ENCODE results near the gene RAB9A.
"Not testable (repeated sequence)": the region's sequence is repeated elsewhere in the genome, so short reads cannot be mapped to it uniquely, and the experiment has no call there.

Gene RAB9A

DNA sequence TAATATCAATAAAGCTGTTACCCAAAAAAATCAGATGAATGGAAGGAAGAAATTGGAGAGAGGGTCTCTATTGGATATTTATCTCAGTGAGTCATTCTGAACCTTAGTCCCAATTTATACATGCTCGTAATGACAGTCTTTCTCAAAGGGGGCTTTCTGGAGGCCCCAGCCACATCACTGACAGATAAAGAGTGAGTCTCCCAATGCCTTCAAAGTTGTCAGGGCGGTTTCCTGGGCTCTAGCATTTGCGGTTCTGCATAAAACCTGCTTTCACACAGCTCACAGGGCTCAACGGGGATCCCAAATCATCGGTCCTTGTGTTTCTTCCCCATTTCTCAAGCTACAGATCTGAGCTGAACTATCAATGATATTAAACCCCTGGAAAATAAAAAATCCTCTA lies 18.7 kb upstream of the RAB9A start:
- no peak for DNase-seq

DNA sequence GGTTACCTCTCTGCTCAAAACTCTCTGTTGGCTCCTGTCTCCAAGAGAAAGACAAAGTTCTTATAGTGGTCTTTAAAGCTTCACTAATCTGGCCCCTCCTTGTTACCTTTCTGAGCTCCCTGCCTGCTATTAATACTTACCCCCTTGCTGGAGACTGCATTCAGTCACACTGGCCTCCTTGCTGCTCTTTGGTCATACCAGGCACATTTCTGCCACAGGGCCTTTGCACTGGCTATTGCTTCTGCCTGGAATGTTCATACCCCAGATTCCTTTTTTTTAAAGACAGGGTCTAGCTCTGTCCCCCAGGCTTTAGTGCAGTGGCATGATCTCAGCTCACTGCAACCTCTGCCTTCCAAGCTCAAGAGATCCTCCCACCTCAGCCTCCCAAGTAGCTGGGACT lies 15.9 kb upstream of the RAB9A start:
- DNase-seq = no peak

DNA sequence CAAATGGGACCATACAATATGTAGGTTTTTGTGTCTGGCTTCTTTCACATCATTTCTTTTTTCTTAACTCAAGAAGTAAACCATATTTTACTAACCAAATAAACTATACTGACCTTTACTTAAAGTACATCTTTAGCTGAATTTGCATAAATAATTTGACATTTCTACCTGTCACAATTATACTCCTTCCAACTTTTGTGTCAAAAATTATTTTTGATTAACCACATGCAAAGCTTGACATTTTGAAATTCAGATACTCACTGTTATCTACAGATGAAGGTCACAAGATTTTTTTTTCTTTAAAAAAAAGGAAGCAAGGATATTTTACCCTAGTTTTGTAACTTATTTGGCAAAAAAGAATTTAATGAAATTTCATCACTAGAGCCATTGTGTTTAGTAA lies 12.0 kb upstream of the RAB9A start:
- no peak for DNase-seq

GRCh38 chrX:13679700-13680099 lies 9.2 kb upstream of the RAB9A start:
- DNase-seq = not testable (repeated sequence)

DNA sequence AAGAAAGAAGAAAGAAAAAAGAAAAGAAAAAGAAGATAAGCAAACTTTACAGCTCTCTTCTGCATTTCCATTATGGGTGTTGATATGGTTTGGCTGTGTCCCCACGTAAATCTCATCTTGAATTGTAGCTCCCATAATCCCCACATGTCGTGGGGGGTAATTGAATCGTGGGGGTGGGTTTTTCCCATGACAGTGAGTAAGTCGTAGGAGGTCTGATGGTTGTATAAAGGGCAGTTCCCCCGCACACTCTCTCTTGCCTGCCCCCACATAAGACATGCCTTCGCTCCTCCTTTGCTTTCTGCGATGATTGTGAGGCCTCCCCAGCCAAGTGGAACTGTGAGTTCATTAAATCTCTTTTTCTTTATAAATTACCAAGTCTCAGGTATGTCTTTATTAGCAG lies 7.3 kb upstream of the RAB9A start:
- DNase-seq = no peak

DNA sequence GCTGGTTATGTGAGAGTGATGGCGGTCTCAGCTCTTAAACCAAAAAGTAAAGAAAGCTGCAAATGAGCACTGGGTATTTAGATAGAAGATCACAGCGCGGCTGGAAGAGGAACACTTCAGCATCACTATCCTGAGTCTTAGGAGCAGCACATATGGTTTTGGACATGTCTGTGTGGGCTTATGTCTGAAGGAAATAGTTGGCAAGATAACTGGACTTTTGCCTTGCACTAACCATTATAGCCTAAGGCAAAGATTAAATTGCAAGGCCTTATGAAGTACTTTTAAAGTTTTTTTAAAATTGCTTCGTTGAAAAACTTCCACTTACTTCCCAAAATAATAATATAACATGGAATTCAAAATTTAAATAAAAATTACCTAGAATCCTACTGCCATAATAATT lies 4.6 kb upstream of the RAB9A start:
- no peak for DNase-seq

GRCh38 chrX:13685126-13685763 lies 3.7 kb upstream of the RAB9A start:
- no peak for DNase-seq

DNA sequence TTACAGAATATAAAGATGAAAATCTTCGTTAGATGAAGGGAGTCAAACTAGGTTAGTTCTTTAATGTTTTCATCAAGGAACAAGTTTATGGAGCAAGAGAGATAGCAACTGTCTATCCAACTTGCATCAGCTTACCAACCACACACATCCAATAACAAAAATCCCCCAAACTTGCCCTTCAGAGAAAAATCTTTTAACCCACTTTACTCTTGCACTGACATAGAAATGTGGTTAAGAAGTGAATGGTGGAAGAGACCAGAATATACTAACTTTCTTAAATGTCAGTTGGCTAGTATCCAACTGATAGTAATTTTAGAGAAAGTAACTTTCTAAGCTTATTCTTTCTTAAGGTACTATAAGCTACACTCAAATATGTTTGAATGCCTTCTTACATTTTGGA lies 1.7 kb upstream of the RAB9A start:
- DNase-seq = no peak

GRCh38 chrX:13688384-13688957 lies 457 bp upstream of the RAB9A start:
- no peak for DNase-seq

DNA sequence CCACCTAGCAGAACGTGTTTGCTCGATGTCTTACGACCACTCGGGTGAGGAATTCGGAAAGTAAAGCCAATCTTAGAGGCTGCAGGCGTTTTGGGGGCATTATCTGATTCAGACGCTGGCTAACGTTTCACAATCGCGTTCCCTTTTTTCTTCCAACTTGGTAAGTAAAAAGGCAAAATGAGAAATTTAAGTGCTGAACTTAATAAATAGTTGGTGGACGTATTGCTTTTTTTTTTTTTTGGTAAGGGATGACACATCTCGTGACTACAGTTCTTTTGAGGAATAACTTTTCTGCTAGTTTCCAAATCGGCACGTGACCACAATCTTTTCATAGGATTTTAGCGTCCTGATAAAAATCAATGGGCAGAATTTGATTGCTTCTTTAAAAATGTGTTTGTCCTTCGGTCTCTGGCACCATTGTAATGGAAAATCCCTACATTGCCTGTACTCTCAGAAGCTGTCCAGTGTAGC lies 848 bp downstream of the RAB9A start:
- DNase-seq = no peak

- no peak for DNase-seq
These were observed 1.9 kb downstream of the RAB9A start for GRCh38 chrX:13690836-13691235.

- DNase-seq = no peak
These were observed 3.0 kb downstream of the RAB9A start for GRCh38 chrX:13691841-13692371.

- DNase-seq = no peak
These were observed 3.9 kb downstream of the RAB9A start for GRCh38 chrX:13692771-13693231.

DNA sequence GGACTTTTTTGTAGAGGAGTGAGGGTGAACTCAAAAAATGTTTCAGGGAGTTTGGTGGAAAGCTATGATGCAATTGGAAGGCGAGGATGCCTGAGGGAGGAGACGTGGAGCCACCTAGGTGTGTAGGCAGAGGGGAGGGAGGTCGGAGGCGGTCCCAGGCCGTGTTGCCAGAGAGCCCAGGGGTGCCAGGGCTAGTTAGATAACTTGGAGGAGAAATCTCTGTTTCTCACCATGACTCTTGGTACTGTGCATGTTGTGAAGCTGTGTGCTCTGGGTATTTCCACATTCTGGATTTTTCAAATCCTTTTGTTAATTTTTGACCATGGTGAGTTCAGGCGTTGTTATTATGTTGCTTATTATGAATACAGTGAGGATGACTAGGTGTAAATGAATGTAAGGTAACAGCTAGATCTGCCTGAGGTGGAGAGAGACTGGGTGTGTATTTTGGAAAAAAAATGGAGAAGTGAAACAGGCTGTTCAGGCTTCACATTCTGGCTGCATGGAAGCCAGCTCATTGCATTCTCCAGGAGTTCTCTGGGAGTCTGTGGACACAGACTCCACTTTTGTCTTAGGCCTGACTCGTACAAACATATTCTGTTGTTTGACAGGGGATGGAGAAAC lies 4.5 kb downstream of the RAB9A start:
- DNase-seq = no peak

DNA sequence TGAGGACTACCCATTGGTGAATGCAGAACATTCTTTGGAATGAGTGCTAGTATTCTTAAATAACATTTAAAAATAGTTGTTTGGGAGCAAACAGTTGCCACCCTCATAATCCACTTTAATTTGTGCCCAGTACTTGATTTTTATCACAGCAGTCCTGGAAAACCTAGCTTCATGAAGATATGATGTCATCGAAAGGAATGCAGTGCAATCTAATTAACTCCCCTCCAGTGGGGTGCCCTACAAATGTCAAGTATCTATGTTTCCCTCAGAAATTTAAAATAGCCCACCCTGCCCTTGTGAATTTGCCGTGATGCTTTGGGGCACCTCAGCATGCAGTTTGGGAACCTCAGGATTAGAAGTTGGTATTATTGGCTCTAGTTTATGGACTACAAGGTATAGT lies 5.4 kb downstream of the RAB9A start:
- DNase-seq = no peak

DNA sequence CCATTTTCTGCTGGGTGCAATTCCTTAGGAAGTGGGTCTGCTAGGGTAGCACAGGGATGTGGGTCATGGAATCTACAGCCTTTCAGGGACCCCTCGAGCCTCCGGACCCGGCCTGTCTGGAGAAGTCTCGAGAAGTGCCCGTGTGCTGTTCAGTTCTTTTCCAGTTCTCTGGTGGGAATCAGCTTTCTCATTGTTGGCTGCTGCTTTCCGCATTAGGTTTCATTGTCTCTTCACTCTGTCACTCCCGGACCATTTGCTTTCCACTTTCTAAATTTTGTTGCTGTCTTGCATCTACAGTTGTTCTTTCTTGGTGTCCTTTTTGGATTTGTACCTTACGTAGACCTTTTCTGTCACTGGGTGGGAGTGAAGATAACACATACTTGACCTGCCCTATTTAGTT lies 6.1 kb downstream of the RAB9A start:
- no peak for DNase-seq

- no peak for DNase-seq
These were observed 6.7 kb downstream of the RAB9A start for GRCh38 chrX:13695601-13696115.

DNA sequence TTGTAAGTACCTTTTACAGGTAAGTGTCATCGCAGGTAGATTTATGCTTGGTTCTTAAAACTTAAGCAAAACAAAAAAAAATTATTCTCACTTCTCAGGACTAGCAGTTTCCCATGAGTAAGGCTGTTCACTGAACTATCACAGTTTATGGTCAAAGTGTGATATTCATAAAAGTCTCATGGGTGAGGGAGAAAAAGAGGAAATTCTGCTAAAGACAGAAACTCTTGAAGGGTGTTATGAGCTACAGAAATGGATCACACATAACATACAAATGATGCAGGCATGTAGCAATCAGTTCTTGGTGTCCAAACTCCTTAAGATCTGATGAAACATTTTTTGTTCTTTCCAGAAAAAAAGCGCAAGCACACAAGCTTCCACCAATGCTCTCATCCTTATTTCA lies 8.5 kb downstream of the RAB9A start:
- DNase-seq = no peak

GRCh38 chrX:13697976-13698375 lies 9.0 kb downstream of the RAB9A start:
- DNase-seq = no peak

DNA sequence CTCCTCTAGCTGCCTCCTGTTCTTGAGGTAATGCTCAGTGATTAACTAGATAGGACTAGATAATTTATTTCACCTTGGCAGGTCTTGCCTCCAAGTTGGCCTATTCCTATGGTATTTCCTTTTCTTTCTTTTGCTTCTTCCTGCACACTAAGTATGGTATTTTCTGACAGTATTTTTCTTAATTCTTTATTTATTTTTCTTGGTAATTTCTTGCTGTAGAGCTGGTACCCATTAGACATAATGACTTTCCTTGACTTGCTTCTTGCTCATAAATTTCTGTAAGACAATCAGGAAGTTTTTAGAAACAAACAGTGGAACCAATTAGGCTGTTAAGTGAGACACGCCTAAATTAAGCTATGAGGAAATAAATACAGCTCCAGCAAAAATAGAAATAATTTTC lies 9.5 kb downstream of the RAB9A start:
- no peak for DNase-seq

DNA sequence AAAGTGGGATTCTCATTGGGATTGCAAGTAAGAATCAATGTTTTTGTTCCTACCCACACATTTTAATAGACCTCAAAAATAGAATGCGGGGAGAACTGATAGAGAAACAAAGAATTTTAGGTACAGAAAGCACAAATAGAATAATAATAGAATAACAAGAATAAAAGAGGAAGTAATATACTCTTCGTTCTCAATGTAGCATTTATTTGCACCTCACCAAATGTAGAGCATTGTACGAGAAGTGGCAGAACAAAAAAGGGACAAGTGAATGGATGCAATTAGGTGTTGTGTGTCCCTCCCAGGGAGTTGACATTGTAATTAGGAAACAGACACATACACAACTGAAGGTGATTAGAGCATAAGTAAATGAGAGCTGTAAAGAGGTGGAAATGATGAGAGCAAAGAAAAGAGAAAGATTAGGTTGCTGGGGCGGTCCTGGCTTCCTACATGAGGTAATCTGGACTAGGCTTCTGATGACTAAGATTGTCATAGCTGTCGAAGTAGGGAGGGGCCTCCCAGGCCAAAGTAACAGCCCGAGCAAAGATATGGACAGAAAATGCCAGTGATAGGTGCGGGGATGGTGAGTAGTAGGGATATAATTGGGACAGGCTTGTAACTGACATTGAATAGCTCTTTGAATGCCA lies 10.4 kb downstream of the RAB9A start:
- DNase-seq = no peak

DNA sequence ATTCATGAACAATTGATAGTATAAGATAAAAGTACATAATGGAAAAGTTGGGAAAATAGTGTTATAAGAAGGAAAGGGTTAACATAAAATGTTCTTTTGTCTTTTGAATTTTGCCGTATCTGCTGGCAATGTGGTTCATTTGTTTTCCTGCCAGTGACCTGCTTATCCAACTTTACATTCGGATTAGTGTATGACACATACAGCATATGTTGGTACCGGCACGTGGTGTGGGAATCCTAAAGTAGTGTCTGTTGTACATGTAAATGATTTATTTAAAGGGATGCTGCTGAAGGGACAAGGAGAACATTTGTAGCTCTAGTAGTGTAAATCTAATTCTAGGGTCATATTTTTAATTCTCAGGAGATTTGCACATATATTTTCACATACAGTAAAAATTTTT lies 11.5 kb downstream of the RAB9A start:
- no peak for DNase-seq

GRCh38 chrX:13702111-13702789 lies 13.3 kb downstream of the RAB9A start:
- DNase-seq = no peak
